DMS53 treated with DMSO at 0.1 percent for 48 hours (cell line): Measurements from ENCODE around the gene PCDHGB2.
"Not testable (repeated sequence)": the region's sequence is repeated elsewhere in the genome, so short reads cannot be mapped to it uniquely, and the experiment has no call there.

ENCODE experiments used
- DNase-seq: peaks from one replicate; lab custom pipeline; 2025; ENCODE audit not compliant: unreplicated experiment; lab: John Stamatoyannopoulos, UW

PCDHGB2 gene

GRCh38 chr5:141359790-141360426 lies at the start of gene PCDHGB2:
TSS of gene PCDHGB2 (plus strand) at chr5:141359994. CDS start at chr5:141360136, 142 bp downstream.
- no peak for DNase-seq

GRCh38 chr5:141313711-141314110 lies 46.1 kb upstream of the PCDHGB2 start:
- DNase-seq = no peak

- DNase-seq = not testable (repeated sequence)
Observed at GRCh38 chr5:141316963-141317362, 42.8 kb upstream of the PCDHGB2 start.

- DNase-seq = no peak
Observed at GRCh38 chr5:141319202-141319601, 40.6 kb upstream of the PCDHGB2 start.

GRCh38 chr5:141319699-141320098 lies 40.1 kb upstream of the PCDHGB2 start:
- DNase-seq = no peak

GRCh38 chr5:141320225-141321169 lies 39.3 kb upstream of the PCDHGB2 start, which contains the start of gene TAF7:
TSS of gene TAF7 (minus strand) at chr5:141320784. CDS start at chr5:141320044, 740 bp downstream.
- peak; percentile 87 for DNase-seq

- no peak for DNase-seq
Observed at GRCh38 chr5:141322261-141322660, 37.5 kb upstream of the PCDHGB2 start.

GRCh38 chr5:141326088-141326854 lies 33.5 kb upstream of the PCDHGB2 start:
- peak; percentile 82 for DNase-seq

GRCh38 chr5:141328231-141328630 lies 31.6 kb upstream of the PCDHGB2 start:
- DNase-seq = no peak

- peak; percentile 56 for DNase-seq
Observed at GRCh38 chr5:141330299-141331080, 29.3 kb upstream of the PCDHGB2 start, which contains the start of gene PCDHGA1. TSS of gene PCDHGA1 (plus strand) at chr5:141330514.

- DNase-seq = not testable (repeated sequence)
Observed at GRCh38 chr5:141332571-141332970, 27.2 kb upstream of the PCDHGB2 start.

GRCh38 chr5:141338538-141339306 lies 21.1 kb upstream of the PCDHGB2 start, which contains the start of gene PCDHGA2:
TSS of gene PCDHGA2 (plus strand) at chr5:141338760.
- no peak for DNase-seq

GRCh38 chr5:141340781-141341354 lies 18.9 kb upstream of the PCDHGB2 start:
- DNase-seq = not testable (repeated sequence)

- no peak for DNase-seq
Observed at GRCh38 chr5:141342773-141343172, 17.0 kb upstream of the PCDHGB2 start.

- DNase-seq = no peak
Observed at GRCh38 chr5:141343242-141343952, 16.4 kb upstream of the PCDHGB2 start, which contains the start of gene PCDHGA3. TSS of gene PCDHGA3 (plus strand) at chr5:141343829. CDS start at chr5:141344034, 205 bp downstream.

- no peak for DNase-seq
Observed at GRCh38 chr5:141343953-141344463, 15.8 kb upstream of the PCDHGB2 start.

- DNase-seq = no peak
Observed at GRCh38 chr5:141345327-141345726, 14.5 kb upstream of the PCDHGB2 start.

GRCh38 chr5:141346017-141346416 lies 13.8 kb upstream of the PCDHGB2 start:
- DNase-seq = not testable (repeated sequence)
